HG03039 (cell line): ENCODE data around the gene NFIA.

Source experiments
- ATAC-seq: cut with Tn5 transposase; IDR thresholded peaks from one replicate; pipeline ENCODE4 v1.9.1; 2021; ENCODE audit warnings: mild to moderate bottlenecking, moderate library complexity; ENCODE audit not compliant: unreplicated experiment

Gene NFIA

DNA sequence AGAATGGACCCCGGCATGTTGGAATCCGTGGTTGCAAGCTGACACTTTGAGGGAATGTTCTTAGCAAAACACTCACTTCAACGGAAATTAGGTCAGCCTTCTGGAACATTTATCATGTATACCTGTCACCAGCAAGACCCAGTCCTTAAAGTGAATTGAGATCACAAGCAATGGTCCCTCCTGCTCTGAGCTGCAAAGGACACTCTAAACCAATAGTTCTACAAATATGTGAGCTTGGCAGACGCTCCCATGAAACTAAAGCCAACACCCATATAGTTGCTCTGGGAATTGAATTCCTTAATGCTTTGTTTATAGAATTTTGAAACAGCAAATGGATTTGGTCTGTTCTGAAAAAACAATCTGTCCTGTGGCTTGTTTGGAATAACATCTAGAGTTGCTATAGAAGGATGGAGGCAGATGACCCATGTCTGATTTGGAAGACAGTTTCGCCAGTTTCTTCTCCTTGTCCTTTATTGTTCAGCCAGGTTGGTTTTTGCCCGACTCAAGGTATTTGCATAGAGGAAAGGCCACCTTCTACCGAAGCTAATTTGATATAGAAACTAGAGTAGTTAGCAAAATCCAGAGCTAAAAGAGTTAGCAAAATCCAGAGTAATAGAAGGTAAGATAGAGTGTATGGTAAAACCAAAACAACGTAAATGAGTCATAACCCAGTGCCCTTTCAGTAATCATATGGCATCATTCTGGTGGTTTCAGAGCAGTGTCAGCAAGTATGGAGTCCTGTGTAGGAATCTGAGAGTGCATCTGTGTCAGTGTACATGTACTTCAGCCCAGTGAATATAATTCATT lies 236.2 kb downstream of the NFIA start:
- ATAC-seq = peak; percentile 100

DNA sequence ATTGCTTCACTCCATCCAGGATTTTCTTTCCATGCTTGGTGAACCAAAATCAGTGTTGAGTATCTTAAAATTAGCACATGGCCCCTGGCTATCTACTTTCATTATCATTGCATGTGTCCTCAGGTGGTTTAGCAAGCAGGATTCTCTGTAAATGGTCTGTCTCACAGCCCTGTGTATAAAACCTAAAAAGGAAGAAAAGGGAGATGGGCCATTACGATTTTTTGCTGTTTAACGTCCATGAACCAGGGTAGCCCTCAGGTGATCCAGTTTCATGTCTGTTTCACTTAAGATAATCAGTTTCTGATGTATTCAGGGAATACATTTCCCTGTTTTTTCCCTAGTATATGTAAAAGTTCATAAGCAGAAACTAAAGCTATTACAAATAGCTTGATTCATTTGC lies 238.2 kb downstream of the NFIA start:
- no peak for ATAC-seq

DNA sequence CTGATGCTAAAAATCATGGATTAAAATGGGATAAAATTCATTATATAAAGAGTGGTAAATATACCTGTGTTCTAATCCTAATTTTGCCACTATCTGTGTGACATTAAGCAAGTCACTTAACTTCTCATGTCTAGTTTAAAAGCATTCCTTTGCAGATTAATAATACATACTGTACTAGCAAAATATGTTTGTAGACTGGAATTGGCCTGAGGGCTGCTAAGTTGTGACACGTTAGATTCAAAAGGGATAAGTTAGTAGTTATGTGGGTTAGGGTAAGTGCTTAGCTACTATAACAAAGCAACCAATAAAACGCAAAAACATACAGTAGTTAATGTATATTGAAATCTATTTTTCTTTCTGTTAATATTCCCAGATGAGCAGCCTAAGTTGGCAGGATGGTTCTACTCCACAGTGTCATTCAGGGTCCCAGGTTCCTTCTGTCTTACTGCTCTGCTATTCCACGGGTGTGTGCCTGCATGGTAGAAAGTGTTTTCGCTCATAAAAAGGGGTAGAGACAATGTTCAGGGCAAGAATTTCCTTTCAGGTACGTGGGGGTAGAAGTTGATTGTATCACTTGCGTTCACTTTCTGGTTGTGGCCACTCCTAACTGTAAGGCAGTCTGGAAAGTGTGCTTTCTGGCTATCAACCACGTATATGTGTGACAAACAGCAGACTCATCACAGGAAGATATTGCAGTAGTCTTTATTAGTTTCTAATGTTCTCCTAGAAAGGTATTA lies 239.8 kb downstream of the NFIA start:
- ATAC-seq = no peak

DNA sequence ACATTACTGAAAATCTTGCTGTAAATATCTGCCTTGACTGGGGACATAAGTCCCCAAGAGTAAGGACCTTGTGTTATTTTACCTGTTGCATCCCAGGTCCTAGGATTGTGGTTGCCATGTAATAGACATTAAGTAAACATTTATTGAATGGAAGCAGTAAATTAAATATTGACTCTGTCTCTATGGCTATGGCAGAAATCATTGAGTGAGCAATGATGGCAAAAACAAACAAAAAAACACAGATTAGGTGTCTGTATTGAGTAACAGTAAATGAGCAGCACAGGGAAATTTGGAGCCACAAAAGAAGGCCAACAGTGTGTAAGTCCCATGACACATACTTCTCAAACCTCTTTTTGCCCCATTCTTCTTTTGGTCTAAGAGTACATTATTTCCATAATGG lies 240.4 kb downstream of the NFIA start:
- ATAC-seq = no peak

DNA sequence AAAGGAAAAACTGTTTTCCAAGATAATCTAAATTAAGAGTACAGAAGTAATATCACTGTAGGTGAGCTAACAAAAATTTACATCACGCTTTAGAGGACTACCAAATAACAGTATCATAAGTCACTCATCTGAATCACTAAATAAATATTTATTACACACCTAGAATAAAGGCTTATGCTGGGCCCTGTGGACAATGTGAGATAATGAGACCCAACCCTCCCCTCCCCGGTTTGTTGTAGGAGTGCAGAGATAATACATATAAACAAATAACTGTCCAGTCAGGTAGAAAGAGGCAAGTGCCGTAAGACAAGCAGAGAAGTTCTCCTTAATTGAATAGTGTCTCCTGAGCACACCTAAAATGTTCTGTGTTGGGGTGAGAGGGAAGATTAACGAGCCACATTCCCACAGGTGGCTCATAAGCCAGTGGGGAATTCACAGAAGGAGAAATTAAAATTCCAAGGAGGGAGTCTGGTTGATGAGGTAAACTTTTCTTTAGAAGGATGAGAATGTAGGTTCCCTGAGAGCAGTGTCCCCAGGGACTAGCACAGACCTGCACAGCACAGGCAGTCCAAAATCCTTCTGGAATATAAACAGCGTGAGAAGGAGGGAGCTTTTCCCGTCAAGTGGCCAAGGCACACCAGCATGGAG lies 241.4 kb downstream of the NFIA start:
- ATAC-seq = no peak

DNA sequence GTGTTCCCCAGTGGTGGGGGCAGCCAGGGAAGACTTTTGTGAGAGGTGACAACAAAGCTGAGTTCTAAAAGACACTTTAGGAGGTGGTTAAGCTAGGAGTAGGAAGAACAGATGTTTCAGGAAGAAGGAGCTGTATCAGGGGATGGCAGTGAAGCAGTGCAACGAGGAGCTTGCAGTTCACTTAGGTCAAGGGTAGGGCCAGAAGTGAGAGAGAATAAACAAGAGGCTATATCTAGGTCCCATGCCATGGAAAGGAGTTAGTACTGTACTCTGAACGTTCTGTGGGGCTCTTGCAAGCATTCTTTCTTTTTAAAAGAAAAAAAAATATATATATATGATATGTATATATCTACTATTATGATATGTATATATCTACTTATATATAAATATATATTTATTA lies 244.4 kb downstream of the NFIA start:
- no peak for ATAC-seq

DNA sequence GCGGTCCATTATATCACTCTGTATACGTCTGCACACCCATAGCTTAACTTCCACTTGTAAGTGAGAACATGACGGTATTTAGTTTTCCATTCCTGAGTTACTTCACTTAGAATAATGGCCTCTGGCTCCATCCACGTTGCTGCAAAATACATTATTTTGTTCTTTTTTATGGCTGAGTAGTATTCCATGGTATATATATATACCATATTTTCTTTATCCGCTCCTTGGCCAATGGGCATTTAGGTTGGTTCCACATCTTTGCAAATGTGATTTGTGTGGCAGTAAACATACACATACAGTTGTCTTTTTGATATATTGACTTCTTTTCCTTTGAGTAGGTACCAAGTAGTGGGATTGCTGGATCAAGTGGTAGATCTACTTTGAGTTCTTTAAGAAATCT lies 245.1 kb downstream of the NFIA start:
- ATAC-seq = no peak

DNA sequence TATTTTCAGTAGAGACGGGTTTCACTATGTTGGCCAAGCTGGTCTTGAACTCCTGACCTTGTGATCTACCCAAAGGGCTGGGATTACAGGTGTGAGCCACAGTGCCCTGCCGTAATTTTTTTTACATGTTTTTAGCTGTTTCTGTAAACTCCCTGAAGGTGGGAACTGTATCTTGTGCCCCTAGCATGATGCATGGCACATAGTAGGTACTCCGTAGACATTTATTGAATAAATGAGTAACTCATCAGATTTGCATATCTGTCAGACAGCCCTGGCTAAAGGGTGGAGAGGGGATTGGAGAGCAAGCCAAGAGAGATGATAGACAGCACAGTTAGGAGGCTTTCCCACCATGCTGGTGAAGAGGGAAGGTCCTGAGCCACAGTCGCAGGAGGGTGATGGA lies 247.2 kb downstream of the NFIA start:
- no peak for ATAC-seq

DNA sequence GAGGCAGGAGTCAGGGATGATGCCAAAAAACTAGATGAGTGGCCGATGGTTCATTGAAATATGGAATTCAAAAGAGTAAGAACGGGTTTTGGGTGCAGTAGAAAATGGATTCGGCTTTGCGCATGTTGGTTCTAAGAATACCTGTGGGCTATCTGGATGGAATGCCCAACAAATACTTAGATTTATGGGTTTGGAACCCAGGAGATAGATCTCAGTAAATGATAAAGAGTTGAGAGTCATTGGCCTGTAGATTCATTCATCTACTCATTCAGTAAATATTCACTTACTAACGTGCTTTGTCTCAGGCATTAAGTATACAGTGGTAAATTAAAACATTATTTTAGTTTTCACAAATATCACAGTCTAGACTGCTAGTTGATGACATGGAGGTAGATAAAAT lies 247.7 kb downstream of the NFIA start:
- ATAC-seq = no peak

DNA sequence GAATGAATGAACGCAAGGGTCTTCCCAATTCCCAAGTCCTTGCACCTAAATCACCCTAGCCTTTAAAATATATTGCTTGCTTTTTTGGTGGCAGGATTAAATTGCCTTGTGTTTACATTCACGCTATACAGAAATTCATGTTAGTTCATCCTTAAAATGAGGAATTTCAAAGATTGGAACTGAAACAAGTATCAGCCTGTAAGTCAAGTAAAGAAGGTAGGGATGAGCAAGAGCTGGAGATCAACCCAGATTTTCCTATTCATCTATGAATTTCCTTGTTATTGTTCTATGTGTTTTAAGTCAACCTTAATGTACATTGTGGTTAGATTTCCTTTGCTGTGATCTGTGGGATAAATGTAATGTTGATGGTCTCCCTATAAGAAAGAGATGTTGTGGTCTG lies 248.2 kb downstream of the NFIA start:
- no peak for ATAC-seq

DNA sequence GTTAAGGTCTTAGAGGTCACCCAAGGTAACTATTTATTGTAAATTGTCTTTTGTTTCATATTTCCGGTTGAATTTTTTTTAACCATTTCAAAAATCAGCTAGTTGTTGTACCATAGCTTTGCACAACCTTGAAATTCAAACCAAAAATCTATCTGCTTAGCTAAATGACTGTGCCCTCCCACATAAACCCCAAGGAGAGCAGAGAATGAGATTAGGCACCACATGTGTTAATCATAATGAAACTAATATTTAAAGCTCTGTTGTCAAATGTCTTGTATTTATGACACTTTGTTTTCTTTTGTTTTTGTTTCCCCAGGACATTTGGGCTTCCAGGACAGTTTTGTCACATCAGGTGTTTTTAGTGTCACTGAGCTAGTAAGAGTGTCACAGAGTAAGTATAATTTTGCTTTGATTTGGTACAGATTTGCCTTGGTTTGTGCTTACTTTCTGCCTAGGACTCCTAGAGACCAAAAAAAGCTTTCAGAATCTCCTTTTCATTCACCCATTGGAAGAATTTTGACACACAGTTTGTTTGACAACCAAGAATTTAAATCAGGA lies 249.9 kb downstream of the NFIA start:
- peak; percentile 98 for ATAC-seq

DNA sequence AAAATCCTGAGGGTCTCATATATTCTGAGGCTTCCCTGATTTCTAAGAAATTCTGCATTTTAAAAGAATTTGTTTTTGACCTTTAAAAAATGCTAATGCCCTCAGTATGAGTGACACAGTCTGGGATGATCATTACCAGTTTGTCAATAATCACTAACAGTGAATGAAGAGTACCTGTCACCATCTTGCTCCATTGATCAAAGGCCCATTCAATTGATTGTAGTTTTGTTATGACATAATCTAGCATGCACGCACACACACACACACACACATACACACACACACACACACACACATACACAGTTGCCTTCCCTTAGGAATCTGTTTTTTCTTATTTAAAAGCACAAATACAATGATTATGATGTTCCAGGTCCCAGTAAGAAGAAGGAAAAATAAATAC lies 250.4 kb downstream of the NFIA start:
- ATAC-seq = no peak

DNA sequence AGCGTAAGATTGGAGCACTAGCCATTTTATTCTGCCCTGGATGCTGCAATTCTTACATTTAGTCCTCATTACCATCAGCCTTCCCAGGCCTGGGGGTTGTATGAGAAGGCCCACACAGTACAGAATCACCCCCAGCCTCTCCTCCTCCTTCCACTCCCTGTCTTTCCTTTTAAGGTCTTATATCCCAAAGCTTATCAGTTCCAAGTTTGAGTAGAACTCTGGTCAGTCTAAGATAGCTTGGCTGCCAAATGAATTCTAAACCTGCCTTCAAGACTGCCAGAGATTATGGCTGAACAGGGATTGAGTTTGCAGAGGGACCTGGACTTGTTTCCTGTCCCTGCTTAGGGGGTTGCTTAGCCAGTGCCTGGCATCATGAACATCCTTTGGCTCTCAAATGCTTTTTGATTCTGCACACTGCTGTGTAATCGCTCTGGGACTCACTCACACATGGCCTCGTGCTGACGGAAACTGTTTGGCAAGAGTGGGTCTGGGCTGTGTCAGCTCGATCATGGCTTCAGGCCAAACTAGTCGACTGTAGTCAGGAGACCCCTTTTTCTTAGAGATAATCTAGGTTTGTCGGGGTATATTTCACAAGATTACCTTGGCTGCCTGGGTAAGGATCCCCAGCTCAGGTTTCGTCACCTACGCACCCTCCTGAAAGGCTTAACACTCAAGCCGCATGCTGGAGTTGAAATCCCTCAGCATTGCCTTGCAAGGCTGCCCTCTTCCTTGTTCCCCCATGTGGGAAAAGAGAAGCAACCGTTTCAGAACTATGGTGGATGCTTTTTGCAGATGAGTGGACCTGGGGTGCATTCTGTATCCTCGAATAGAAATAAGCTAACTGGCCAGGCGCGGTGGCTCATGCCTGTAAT lies 252.6 kb downstream of the NFIA start:
- no peak for ATAC-seq

DNA sequence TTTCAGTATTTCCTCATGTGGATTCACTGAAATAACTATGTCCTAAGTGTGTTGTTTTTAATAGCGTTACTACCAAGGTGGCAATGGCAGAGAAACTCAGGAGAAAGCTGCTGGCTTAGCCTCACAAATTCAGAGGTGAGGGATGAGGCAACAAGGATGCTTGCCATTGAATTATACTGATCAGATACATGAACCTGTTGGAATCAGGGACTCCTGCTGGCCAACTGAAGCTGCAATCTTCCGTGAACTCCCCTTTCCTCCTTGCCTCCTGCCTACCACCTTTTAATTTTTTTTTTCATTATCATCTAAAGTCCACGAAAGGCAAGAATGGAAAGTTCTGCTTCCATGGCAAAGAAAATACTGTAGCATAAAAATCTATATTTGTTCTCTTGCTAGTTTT lies 254.7 kb downstream of the NFIA start:
- no peak for ATAC-seq

DNA sequence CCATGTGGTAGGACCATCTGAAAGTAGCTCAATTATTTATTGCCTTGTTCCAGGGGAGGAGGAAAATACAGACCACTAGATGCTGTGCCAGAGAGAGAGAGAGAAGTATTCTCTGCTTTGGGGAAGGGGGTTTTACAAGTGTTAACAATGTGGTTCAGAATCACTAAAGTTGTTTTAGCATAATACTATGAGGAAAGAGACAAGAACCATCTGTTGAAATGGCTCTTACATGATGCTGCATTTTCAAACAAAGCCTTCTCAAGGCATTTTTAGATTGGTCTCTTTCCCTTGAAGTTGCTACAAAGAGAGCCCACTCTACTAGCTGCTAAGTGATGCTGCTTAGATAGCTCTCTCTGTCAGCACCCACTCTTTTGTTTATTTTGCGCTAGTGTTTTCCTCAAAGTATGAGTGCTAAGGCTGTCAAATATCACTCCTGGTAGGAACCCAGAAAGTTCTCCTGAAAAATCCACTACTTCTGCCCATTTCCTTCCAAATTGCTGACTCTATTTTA lies 255.1 kb downstream of the NFIA start:
- ATAC-seq = no peak

DNA sequence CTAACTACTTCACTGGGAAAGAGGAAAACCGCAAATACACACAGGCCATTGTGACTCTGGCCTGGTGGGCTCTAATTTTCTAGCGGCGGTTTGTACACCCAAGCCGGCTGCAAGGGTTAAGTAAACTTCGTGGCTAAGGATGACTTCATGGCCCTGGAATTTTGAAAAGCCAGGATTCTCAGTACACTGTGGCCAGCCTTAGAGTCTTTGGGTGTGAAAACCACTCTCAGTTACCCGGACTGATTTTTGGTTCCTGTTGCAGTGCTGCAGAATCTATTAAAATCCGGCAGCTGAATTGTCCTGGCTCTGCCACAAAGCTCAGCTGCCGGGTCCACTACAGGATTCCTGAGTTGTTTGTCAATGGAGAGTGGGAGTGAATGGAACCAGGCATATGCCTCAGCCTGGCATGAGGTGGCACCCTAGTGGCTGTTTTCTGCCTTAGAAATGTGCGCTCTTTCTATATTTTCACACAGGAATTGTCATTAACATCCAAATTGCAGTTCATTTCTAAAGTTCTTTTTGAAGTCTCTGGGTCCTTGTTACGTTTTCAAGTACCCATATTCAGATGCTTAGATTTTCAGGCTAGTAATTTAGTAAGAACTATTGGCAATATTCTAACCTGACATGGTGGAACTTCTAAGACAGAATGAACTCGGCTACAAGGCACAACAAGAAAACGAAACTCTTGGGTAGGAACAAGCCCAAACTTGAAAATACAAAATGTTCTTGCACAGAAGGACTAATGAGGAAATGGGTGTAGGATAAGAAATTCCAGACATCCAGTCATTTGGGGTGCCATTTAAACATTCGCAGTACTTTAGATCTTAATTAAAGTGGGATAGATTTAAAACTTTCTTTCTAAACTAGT lies 255.9 kb downstream of the NFIA start:
- ATAC-seq = no peak

DNA sequence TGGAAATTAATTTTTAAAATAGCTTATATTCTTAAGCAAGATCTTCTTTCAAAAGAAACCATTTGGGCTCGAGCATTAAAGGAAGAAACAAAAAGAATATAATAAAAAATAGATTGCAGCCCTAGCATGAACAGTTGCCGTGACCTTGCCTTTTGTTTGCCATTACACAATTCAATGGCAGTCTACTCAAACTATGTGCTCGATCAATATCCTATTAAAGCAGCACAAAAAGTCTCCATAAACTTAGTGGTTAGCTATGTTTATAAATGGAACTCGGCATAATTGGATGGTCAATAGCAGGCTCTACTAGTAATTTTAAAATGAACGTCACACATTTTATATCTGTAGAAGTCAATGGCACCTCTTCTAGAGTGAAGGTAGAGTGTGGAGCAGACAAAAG lies 256.5 kb downstream of the NFIA start:
- no peak for ATAC-seq

DNA sequence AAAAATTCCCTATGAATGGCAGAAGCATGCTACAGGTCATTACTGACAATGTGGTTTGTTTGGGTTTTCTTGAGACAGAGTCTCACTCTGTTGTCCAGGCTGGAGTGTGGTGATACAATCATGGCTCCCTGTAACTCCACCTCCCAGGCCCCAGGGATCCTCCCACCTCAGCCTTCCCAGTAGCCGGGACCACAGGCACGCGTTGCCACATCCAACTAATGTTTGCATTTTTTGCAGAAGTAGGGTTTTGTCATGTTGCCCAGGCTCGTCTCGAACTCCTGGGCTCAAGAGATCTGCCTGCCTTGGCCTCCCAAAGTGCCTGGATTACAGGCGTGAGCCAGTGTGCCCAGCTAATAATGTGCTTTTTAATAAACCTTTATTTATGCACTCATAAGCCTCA lies 259.1 kb downstream of the NFIA start:
- ATAC-seq = no peak

DNA sequence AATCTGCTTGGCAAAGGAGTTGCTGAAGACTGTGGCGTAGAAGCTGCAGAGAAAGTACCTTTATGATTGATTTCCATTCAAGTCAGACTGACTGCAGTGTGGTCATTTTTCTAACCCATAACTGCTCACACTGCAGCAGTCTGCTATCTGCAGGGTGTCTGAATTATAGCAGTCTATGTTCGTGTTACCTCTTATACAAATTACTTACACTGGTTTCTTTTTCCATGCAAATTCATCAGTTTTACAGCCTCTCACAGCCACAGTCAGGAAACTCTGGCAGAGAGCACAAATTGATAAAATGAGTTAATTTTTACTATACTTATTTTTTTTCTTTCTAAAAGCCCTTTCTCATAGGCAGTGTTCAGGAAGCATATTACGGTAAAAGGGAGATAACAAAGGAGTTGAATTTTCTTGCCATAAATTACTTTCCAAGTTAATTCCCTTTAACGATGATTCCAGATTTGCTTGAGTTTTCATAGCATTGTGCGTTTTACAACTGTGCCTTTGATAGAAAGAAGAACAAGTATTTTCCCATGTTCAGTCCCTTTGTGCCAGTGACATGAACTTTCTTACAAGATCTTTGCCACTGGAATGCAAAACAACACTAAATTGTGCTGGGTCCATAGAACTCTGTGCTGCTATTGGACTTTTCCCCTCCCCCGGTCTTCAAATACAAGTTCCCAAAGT lies 261.5 kb downstream of the NFIA start:
- no peak for ATAC-seq
